Endothelial cell (in vitro differentiated cells): Measurements from ENCODE around the gene SORCS2. TPM values are rescaled to one million over a fixed set of nuclear protein-coding genes. Genes with fewer than 3 reads are reported as not detected.

Experiments
- DNase-seq: peaks from one replicate; pipeline ENCODE4 v3.0.0; 2021; ENCODE audit warnings: low spot score
- H3K27ac Mint-ChIP-seq: one replicate; pipeline ENCODE4 v1.8.0; 2021; ENCODE audit warnings: mixed read lengths, inconsistent platforms; ENCODE audit not compliant: unreplicated experiment
- H3K27me3 Mint-ChIP-seq: one replicate; pipeline ENCODE4 v1.8.0; 2021; ENCODE audit warnings: mild to moderate bottlenecking, moderate library complexity, mixed read lengths, inconsistent platforms; ENCODE audit not compliant: unreplicated experiment
- H3K36me3 Mint-ChIP-seq: one replicate; pipeline ENCODE4 v1.8.0; 2021; ENCODE audit warnings: mild to moderate bottlenecking, low read depth, mixed read lengths, inconsistent platforms; ENCODE audit not compliant: unreplicated experiment
- H3K4me1 Mint-ChIP-seq: one replicate; pipeline ENCODE4 v1.8.0; 2021; ENCODE audit warnings: mild to moderate bottlenecking, mixed read lengths, inconsistent platforms; ENCODE audit not compliant: unreplicated experiment
- H3K4me3 Mint-ChIP-seq: one replicate; pipeline ENCODE4 v1.8.0; 2021; ENCODE audit warnings: mild to moderate bottlenecking, mixed read lengths, inconsistent platforms; ENCODE audit not compliant: unreplicated experiment
- H3K9me3 Mint-ChIP-seq: one replicate; pipeline ENCODE4 v1.8.0; 2021; ENCODE audit warnings: mixed read lengths, inconsistent platforms; ENCODE audit not compliant: unreplicated experiment
- CTCF ChIP-seq: fragments of 200-600 bp; sonication (generic); IDR thresholded peaks from one replicate; pipeline ENCODE4 v1.5.0; 2021; ENCODE audit warnings: antibody characterized with exemption; ENCODE audit not compliant: unreplicated experiment
- total RNA-seq: library from RNA; stranded (reverse); fragmentation: NEBNext Ultra II Directional; extraction: Animal tissue kit (Norgen Biotek cat#: 25700); gene quantifications from one replicate; pipeline ENCODE4 v1.2.1, GENCODE V29; 2021; ENCODE audit not compliant: unreplicated experiment

The SORCS2 gene
- total RNA-seq, 1 donor from 2014 or later: 1.3 TPM

GRCh38 chr4:7524843-7525242, 332.5 kb downstream of the SORCS2 start:
- Mint-ChIP-seq H3K36me3 (no peaks in the 10 kb centered on the region), H3K27ac (no peak overlapping the region), H3K27me3 (no peaks in the 10 kb centered on the region), H3K4me1 (no peaks in the 10 kb centered on the region), H3K9me3 (no peaks in the 10 kb centered on the region), H3K4me3 (no peak overlapping the region)
- TF ChIP-seq CTCF: no peak
- no peak for DNase-seq

- Mint-ChIP-seq H3K36me3 (no peaks in the 10 kb centered on the region), H3K4me3 (no peak overlapping the region), H3K27me3 (peaks cover 2% of the 10 kb centered on the region), H3K27ac (no peak overlapping the region), H3K4me1 (no peaks in the 10 kb centered on the region), H3K9me3 (no peaks in the 10 kb centered on the region)
- TF ChIP-seq CTCF: no peak
- DNase-seq: no peak
These were observed 334.2 kb downstream of the SORCS2 start for GRCh38 chr4:7526491-7526890.

- TF ChIP-seq CTCF: no peak
- H3K27me3 Mint-ChIP-seq: peaks cover 3% of the 10 kb centered on the region
- no peak for DNase-seq
- no peaks in the 10 kb centered on the region for H3K9me3 Mint-ChIP-seq
- H3K36me3 Mint-ChIP-seq: no peaks in the 10 kb centered on the region
- no peak overlapping the region for H3K4me3 Mint-ChIP-seq
- peaks cover 1% of the 10 kb centered on the region for H3K4me1 Mint-ChIP-seq
- no peak overlapping the region for H3K27ac Mint-ChIP-seq
These were observed 334.7 kb downstream of the SORCS2 start for GRCh38 chr4:7526929-7527535.

DNA sequence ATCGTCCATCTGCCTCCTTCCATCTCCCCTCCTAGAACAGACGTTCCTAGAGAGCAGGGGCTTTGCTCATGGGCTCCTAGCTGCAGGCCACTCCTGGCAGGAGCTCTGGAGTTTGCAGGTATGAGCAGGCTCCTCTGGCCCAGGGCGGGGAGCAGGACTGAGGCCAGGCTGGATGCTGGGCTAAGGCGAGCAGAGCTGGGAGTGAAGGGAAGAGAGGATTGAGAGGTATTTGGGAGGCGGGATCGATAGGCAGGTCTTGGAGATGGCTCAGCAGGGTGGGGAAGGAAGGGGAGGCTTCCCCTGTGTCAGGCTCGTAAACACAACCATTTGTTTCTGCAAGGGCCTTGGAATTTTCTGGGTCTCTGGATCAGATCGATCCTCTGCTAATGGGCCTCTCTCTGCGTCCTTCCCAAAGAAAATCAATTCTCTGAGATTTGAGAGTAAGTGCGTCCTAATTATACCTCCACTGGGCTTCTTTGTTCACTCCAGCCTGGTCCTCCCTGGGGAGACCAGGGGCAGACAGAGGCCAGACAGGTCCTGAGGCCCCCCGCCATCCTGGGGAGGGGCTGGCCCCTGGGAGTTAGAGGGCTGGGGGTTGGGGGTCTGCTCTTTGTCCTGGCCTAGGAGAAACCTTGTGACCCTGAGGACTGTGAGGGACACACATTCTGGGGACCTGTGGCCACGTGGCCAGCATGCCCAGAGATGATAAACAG, 337.2 kb downstream of the SORCS2 start:
- Mint-ChIP-seq H3K4me3 (no peak overlapping the region), H3K9me3 (no peaks in the 10 kb centered on the region), H3K27ac (no peak overlapping the region), H3K36me3 (no peaks in the 10 kb centered on the region), H3K27me3 (peaks cover 9% of the 10 kb centered on the region), H3K4me1 (peaks cover 2% of the 10 kb centered on the region)
- DNase-seq: no peak
- no peak for TF ChIP-seq CTCF

DNA sequence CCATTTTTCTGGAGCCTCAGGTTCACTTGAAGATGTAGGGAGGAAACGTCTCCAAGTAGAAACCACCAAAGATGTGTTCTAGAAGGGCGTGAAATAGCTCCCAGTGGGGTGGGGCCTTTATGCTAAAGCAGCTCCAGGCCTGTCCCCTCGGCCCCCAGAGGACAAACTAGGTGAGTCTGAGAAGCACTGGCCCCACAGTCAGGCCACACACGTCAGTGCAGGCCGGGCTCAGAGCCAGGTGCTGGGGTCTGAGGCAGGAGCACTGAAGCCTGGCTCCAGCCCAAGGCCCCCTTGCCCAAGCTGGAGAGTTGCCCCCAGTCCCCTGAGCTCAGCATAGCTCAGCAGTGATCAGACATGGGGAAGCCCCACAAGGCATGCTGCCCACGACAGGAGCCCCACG, 337.7 kb downstream of the SORCS2 start:
- no peak for DNase-seq
- Mint-ChIP-seq H3K4me3 (no peak overlapping the region), H3K4me1 (peaks cover 2% of the 10 kb centered on the region), H3K27me3 (peaks cover 9% of the 10 kb centered on the region), H3K27ac (no peak overlapping the region), H3K36me3 (no peaks in the 10 kb centered on the region), H3K9me3 (no peaks in the 10 kb centered on the region)
- TF ChIP-seq CTCF: no peak
